Lower lobe of right lung (tissue), 2 donors: ENCODE data around the gene TBC1D4. TPM values are rescaled to one million over a fixed set of nuclear protein-coding genes. Genes with fewer than 3 reads are reported as not detected.

ENCODE experiments used
- ATAC-seq, 2 donors: fragments of 200-7000 bp; cut with Tn5 transposase; one replicate each; pipeline ENCODE4 v1.9.1; 2020 to 2022; ENCODE audit warnings: mild to moderate bottlenecking in 2 of 2, moderate library complexity in 2 of 2
- DNase-seq: peaks from one replicate; pipeline ENCODE4 v3.0.0-alpha.2; 2020
- H3K27ac ChIP-seq: fragments of 200-600 bp; one replicate; pipeline ENCODE4 v1.8.0; 2022
- H3K27me3 ChIP-seq: fragments of 200-600 bp; one replicate; pipeline ENCODE4 v1.8.0; 2022; ENCODE audit warnings: low read depth
- H3K36me3 ChIP-seq: fragments of 200-600 bp; one replicate; pipeline ENCODE4 v1.8.0; 2022; ENCODE audit warnings: mild to moderate bottlenecking
- H3K4me1 ChIP-seq: fragments of 200-600 bp; one replicate; pipeline ENCODE4 v1.8.0; 2022
- H3K4me3 ChIP-seq: fragments of 200-600 bp; one replicate; pipeline ENCODE4 v1.8.0; 2022; ENCODE audit warnings: mild to moderate bottlenecking
- H3K9me3 ChIP-seq: fragments of 200-600 bp; one replicate; pipeline ENCODE4 v1.8.0; 2022
- intact Hi-C: fragments of 100-400 bp; cut with DNase I; formaldehyde crosslinking; loops from one replicate; pipeline ENCODE4 v1.11.0; 2022
- total RNA-seq: library from RNA; stranded (reverse); fragmentation: NEBNext Ultra II Directional; extraction: Animal tissue kit (Norgen Biotek cat#: 25700); gene quantifications from one replicate; pipeline ENCODE4 v1.2.1, GENCODE V29; 2021
- TF ChIP-seq, protein P1 (sequence below): fragments of 200-600 bp; IDR thresholded peaks from one replicate; pipeline ENCODE4 v1.8.0; 2022; ENCODE audit warnings: antibody characterized with exemption, mild to moderate bottlenecking
- donor health status: DM: no; HTN: yes; CAD: no; lungs with severe emphysema.

TBC1D4 gene
- total RNA-seq, 1 donor from 2014 or later, result 30.4 TPM

DNA sequence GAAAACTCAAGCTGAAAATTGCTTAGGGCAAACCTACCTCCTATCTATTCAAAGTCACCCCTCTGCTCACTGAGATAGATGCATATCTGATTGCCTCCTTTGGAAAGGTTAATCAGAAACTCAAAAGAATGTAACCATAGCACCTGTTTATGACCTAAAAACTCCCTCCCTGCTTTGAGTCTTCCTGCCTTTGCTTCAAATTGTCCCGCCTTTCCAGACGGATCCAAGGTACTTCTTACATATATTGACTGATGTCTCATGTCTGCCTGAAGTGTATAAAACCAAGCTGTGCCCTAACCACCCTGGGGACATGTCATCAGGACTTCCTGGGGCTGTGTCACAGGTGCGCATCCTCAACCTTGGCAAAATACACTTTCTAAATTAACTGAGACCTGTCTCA, 118.6 kb downstream of the TBC1D4 start:
- no peak overlapping the region for H3K27ac ChIP-seq
- H3K4me3 ChIP-seq, result no peak overlapping the region
- H3K27me3 ChIP-seq, result no peaks in the 10 kb centered on the region
- no peak for DNase-seq
- TF ChIP-seq, protein P1, sequence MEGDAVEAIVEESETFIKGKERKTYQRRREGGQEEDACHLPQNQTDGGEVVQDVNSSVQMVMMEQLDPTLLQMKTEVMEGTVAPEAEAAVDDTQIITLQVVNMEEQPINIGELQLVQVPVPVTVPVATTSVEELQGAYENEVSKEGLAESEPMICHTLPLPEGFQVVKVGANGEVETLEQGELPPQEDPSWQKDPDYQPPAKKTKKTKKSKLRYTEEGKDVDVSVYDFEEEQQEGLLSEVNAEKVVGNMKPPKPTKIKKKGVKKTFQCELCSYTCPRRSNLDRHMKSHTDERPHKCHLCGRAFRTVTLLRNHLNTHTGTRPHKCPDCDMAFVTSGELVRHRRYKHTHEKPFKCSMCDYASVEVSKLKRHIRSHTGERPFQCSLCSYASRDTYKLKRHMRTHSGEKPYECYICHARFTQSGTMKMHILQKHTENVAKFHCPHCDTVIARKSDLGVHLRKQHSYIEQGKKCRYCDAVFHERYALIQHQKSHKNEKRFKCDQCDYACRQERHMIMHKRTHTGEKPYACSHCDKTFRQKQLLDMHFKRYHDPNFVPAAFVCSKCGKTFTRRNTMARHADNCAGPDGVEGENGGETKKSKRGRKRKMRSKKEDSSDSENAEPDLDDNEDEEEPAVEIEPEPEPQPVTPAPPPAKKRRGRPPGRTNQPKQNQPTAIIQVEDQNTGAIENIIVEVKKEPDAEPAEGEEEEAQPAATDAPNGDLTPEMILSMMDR, result no peak
- H3K36me3 ChIP-seq, result no peaks in the 10 kb centered on the region
- intact Hi-C loops, result no loop called here
- ATAC-seq, result no peak
- H3K9me3 ChIP-seq, result no peaks in the 10 kb centered on the region
- H3K4me1 ChIP-seq, result peaks cover 26% of the 10 kb centered on the region

DNA sequence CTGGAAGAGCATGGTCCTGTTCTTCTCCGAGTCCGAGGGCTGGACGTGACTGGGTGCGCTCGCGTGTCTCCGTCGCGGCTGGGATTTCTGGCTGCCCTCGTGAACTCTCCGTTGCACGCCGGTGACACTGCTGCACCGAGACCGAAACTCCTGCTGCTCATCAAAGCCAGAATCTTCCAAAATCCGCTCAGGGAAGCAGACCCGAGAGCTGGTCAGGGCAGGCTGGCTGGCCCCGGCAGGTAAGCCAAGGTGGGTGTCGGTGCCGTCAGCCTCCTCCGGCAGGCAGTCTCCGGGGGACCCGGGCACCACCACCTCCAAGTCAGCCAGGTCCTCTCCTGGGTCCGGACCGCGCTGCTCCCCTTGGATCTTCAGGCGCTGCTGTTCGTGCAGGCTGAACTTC, 119.9 kb downstream of the TBC1D4 start:
- no peak overlapping the region for H3K27ac ChIP-seq
- TF ChIP-seq, protein P1, result no peak
- peak; percentile 32 for DNase-seq

GRCh38 chr13:75360170-75360569, 121.8 kb downstream of the TBC1D4 start:
- H3K36me3 ChIP-seq, result peaks cover 9% of the 10 kb centered on the region
- H3K4me1 ChIP-seq, result no peaks in the 10 kb centered on the region
- TF ChIP-seq, protein P1, result no peak
- H3K9me3 ChIP-seq, result no peaks in the 10 kb centered on the region
- intact Hi-C loops, result no loop called here
- no peak overlapping the region for H3K27ac ChIP-seq
- no peak for DNase-seq
- ATAC-seq, result no peak
- H3K27me3 ChIP-seq, result no peaks in the 10 kb centered on the region
- no peak overlapping the region for H3K4me3 ChIP-seq

More for the DNA sequence above, 119.9 kb downstream of the TBC1D4 start:
- H3K9me3 ChIP-seq, result no peaks in the 10 kb centered on the region
- H3K27me3 ChIP-seq, result no peaks in the 10 kb centered on the region
- peak in 1 of 2 donors; percentile 32 for ATAC-seq
- intact Hi-C loops, result no loop called here
- peaks cover 14% of the 10 kb centered on the region for H3K4me1 ChIP-seq
- H3K4me3 ChIP-seq, result no peak overlapping the region
- H3K36me3 ChIP-seq, result no peaks in the 10 kb centered on the region

DNA sequence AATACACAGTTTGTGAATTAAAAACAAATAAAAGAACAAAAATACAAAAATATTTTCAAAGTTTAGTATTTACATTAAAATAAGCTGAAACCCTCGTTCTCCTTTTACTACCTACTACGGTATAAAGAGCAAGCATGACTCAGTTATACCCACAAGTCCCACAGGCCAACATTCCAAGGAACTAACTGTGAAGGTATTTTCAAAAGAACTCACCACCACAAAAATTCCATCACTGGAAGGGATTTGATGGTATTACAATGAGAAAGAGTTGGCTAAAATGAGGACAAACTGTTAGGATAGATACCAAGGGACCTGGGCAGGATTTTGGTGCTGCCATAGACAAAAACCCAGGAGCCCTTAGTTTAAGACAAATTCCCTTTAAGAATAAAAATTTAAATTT, 122.7 kb downstream of the TBC1D4 start:
- TF ChIP-seq, protein P1, result no peak
- no peak overlapping the region for H3K4me3 ChIP-seq
- H3K9me3 ChIP-seq, result no peaks in the 10 kb centered on the region
- H3K4me1 ChIP-seq, result no peaks in the 10 kb centered on the region
- DNase-seq, result no peak
- H3K36me3 ChIP-seq, result peaks cover 9% of the 10 kb centered on the region
- no peaks in the 10 kb centered on the region for H3K27me3 ChIP-seq
- intact Hi-C loops, result no loop called here
- no peak for ATAC-seq
- no peak overlapping the region for H3K27ac ChIP-seq

- DNase-seq, result no peak
- intact Hi-C loops, result no loop called here
- H3K9me3 ChIP-seq, result no peaks in the 10 kb centered on the region
- H3K27me3 ChIP-seq, result no peaks in the 10 kb centered on the region
- peak; percentile 77 to 78 for ATAC-seq
- TF ChIP-seq, protein P1, result peak; percentile 62
- H3K4me3 ChIP-seq, result no peak overlapping the region
- no peaks in the 10 kb centered on the region for H3K4me1 ChIP-seq
- H3K36me3 ChIP-seq, result peaks cover 16% of the 10 kb centered on the region
- H3K27ac ChIP-seq, result no peak overlapping the region
These were observed 124.2 kb downstream of the TBC1D4 start for GRCh38 chr13:75357576-75358289.
